Mammary epithelial cell (primary cell): ENCODE results near the gene MDFIC2.

Experiments used
- CTCF ChIP-seq, 2 donors: IDR thresholded peaks in 1 of 2; conservative IDR thresholded peaks in 1 of 2; 2 replicates each; pipeline ENCODE4 v1.5.1; 2011 to 2012; ENCODE audit warnings: inconsistent platforms in 2 of 2, low read length in 2 of 2, mild to moderate bottlenecking in 2 of 2, control low read depth in 1 of 2, low read depth in 1 of 2; ENCODE audit not compliant: insufficient read depth in 1 of 2; ENCODE audit errors: extremely low read depth in 1 of 2
- EZH2 ChIP-seq: IDR thresholded peaks from 2 replicates; pipeline ENCODE4 v1.6.1; 2012; ENCODE audit warnings: low read length, inconsistent platforms, borderline replicate concordance

GRCh38 chr3:70185661-70186060 is 126.8 kb downstream of the MDFIC2 start:
- TF ChIP-seq CTCF (conservative IDR thresholded peaks at IDR 0.05 in 1 of 2, IDR thresholded peaks at IDR 0.05 in 1 of 2; ENCODE audit: extremely low read depth in 1 of 2, insufficient read depth in 1 of 2, low read depth in 1 of 2, low read length in 2 of 2) = no peak
- no peak for TF ChIP-seq EZH2
